HL-60 (cell line): Measurements from ENCODE around the gene ECI2.
"Not testable (repeated sequence)": the region's sequence is repeated elsewhere in the genome, so short reads cannot be mapped to it uniquely, and the experiment has no call there.

Experiments used
- DNase-seq, 2 experiments: peaks; one replicate each; pipeline ENCODE4 v3.0.0-alpha.2; 2010 to 2020; ENCODE audit warnings: low read depth in 1 of 2, low spot score in 1 of 2
- H3K27ac ChIP-seq: fragments of 250-450 bp; sonication (Bioruptor Pico); replicated peaks from 2 replicates; pipeline ENCODE4 v1.5.1; 2020; ENCODE audit warnings: mild to moderate bottlenecking, moderate library complexity
- H3K27me3 ChIP-seq: fragments of 250-450 bp; sonication (Bioruptor Pico); 2 replicates; pipeline ENCODE4 v1.5.1; 2021; ENCODE audit warnings: mild to moderate bottlenecking, moderate library complexity; ENCODE audit not compliant: insufficient read depth, poor library complexity, severe bottlenecking
- H3K4me3 ChIP-seq: replicated peaks from 2 replicates; pipeline ENCODE4 v1.5.1; 2011; ENCODE audit warnings: mild to moderate bottlenecking, control low read depth, low read length; ENCODE audit not compliant: insufficient read depth
- GABPA ChIP-seq: IDR thresholded peaks from 2 replicates; pipeline ENCODE4 v1.6.1; 2012; ENCODE audit warnings: low read depth
- POLR2AphosphoS5 ChIP-seq: IDR thresholded peaks from 2 replicates; pipeline ENCODE4 v1.6.1; 2012; ENCODE audit warnings: low read depth
- REST ChIP-seq: IDR thresholded peaks from 2 replicates; pipeline ENCODE4 v1.6.1; 2012; ENCODE audit warnings: low read depth; ENCODE audit not compliant: insufficient replicate concordance
- SPI1 ChIP-seq: IDR thresholded peaks from 2 replicates; pipeline ENCODE4 v1.6.1; 2012; ENCODE audit warnings: low read depth, mild to moderate bottlenecking, borderline replicate concordance
- TF ChIP-seq, protein P1 (sequence below): IDR thresholded peaks from one replicate; pipeline ENCODE4 v1.5.1; 2011; ENCODE audit warnings: low read length, control low read depth, inconsistent platforms; ENCODE audit not compliant: insufficient read depth

Gene ECI2

DNA sequence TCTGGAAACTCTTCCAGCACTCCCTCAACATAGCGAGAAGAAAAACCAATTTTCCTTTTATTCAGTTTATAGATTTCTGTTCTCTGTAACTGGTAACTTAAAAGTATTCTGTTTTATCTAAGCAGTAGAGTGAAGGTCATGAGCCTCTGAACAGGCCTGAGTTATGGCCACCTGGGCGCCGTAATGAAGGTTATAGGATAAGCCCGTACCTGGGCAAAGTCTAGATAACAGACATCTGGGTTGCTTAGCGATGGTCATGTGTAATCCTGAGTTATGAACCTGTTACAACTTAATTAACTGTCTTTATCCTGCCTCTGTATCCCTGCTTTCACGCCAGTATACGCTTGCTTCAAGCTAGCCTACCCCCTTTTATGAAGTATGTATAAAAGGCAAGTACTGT is 43.4 kb downstream of the ECI2 start:
- no peak for DNase-seq
- Histone ChIP-seq H3K4me3 (no peak overlapping the region), H3K27ac (no peak overlapping the region), H3K27me3 (no peaks in the 10 kb centered on the region)
- TF ChIP-seq GABPA (no peak), POLR2AphosphoS5 (no peak), REST (no peak)
- TF ChIP-seq, protein P1, sequence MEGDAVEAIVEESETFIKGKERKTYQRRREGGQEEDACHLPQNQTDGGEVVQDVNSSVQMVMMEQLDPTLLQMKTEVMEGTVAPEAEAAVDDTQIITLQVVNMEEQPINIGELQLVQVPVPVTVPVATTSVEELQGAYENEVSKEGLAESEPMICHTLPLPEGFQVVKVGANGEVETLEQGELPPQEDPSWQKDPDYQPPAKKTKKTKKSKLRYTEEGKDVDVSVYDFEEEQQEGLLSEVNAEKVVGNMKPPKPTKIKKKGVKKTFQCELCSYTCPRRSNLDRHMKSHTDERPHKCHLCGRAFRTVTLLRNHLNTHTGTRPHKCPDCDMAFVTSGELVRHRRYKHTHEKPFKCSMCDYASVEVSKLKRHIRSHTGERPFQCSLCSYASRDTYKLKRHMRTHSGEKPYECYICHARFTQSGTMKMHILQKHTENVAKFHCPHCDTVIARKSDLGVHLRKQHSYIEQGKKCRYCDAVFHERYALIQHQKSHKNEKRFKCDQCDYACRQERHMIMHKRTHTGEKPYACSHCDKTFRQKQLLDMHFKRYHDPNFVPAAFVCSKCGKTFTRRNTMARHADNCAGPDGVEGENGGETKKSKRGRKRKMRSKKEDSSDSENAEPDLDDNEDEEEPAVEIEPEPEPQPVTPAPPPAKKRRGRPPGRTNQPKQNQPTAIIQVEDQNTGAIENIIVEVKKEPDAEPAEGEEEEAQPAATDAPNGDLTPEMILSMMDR: no peak

- H3K4me3 ChIP-seq, H3K27ac ChIP-seq, DNase-seq, H3K27me3 ChIP-seq: not testable (repeated sequence)
Observed at GRCh38 chr6:4090043-4090442, 45.3 kb downstream of the ECI2 start.

DNA sequence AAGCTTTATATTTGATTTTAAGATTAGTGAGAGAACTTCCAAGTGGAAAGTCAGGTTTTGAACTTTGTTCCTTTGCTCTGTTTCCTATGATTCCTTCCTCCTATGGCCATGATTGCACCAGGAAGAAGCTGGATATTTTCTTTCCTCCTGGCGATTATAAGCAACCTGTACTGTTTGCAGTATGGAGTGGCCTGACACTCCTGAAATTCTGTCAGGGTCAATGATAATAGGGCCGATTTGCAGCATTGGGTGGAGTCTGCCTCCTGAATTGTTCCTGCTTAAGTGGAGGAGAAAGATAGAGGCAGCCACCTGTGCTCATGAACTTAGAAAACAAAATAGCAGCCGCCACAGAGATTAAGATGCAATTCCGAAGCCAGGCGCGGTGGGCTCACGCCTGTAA is 46.7 kb downstream of the ECI2 start:
- Histone ChIP-seq H3K27me3 (no peaks in the 10 kb centered on the region), H3K27ac (no peak overlapping the region), H3K4me3 (no peak overlapping the region)
- TF ChIP-seq REST (no peak), POLR2AphosphoS5 (no peak), SPI1 (no peak)
- no peak for DNase-seq

DNA sequence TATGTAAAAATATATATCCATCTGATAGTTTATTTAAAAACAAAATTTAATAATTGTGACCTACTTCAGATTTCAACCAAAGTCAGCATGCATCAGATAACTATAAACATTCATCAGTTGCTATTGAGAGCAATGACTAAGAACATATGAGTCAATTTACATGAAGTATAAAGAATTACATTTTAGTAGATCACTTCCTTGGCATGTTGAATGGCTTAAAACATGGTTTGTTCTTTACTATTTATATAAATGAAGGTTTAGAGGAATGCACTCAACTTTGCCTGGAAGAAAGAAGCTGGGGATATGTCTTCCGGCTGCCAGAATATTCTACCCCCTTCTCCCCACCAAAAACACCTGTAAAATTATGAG is 50.1 kb downstream of the ECI2 start:
- H3K27me3 ChIP-seq: no peaks in the 10 kb centered on the region
- no peak for TF ChIP-seq POLR2AphosphoS5
- no peak for TF ChIP-seq REST
- H3K27ac ChIP-seq: no peak overlapping the region
- no peak overlapping the region for H3K4me3 ChIP-seq
- no peak for DNase-seq

- Histone ChIP-seq H3K27ac (no peak overlapping the region), H3K27me3 (no peaks in the 10 kb centered on the region), H3K4me3 (no peak overlapping the region)
- no peak for DNase-seq
- TF ChIP-seq, protein P1: no peak
- no peak for TF ChIP-seq SPI1
- TF ChIP-seq GABPA: no peak
- no peak for TF ChIP-seq REST
- TF ChIP-seq POLR2AphosphoS5: no peak
Observed at GRCh38 chr6:4084444-4085331, 50.7 kb downstream of the ECI2 start.
